Astrocyte of the cerebellum (primary cell): ENCODE results near the gene IRF2BP2.

Source experiments
- DNase-seq: peaks from one replicate; pipeline ENCODE4 v3.0.0-alpha.2; 2011; ENCODE audit warnings: low read depth
- H3K4me3 ChIP-seq: 2 replicates; pipeline ENCODE4 v1.5.1; 2011; ENCODE audit warnings: mild to moderate bottlenecking, low read depth, low read length, moderate library complexity
- CTCF ChIP-seq: IDR thresholded peaks from 2 replicates; pipeline ENCODE4 v1.5.1; 2012; ENCODE audit warnings: low read length, low read depth, moderate library complexity, mild to moderate bottlenecking; ENCODE audit errors: missing control alignments
- in situ Hi-C: cut with HindIII; loops from 2 replicates; pipeline ENCODE4 v1.10.0; 2017; ENCODE audit warnings: low sequenced_read_pairs

IRF2BP2 gene

GRCh38 chr1:234605983-234606783, 3.8 kb downstream of the IRF2BP2 start:
- no peak for DNase-seq
- H3K4me3 ChIP-seq = peak overlapping the region; percentile 82
- in situ Hi-C loops = no loop called here
- TF ChIP-seq CTCF = no peak

DNA sequence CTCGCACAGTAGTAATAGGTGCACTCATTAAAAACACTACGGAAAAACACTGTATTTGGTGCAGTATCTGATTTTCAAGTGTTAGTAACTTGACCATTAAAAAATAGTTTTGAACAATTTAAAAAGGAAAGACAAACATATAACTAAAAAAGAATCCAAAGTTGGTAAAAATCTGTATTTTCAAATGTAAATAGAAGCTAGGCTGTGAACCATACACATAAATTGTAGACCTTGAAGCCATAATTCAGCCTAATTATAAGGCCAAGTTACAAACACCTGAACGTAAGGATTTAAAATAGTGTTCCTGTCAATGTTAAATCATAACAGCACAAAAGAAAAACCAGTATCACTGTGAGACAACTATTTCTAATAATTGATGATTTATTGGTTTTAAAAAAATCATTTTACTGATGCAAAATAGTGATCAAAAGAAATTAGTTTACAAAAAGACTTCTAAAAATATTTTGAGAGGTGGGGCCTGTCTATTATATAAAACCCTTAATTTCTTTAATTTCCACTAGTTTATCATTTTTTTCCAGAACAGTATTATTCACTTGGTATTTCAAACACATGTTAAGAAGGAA, 4.5 kb downstream of the IRF2BP2 start:
- no peak for DNase-seq
- in situ Hi-C loops = no loop called here
- no peak for TF ChIP-seq CTCF
- peak overlapping the region; percentile 82 for H3K4me3 ChIP-seq

GRCh38 chr1:234604495-234605398, 5.2 kb downstream of the IRF2BP2 start:
- TF ChIP-seq CTCF = no peak
- in situ Hi-C loops = loop anchor here (5.0 kb wide), 1 partner anchor 353 kb away; no protein-coding TSS in a partner anchor
- no peak for DNase-seq

DNA sequence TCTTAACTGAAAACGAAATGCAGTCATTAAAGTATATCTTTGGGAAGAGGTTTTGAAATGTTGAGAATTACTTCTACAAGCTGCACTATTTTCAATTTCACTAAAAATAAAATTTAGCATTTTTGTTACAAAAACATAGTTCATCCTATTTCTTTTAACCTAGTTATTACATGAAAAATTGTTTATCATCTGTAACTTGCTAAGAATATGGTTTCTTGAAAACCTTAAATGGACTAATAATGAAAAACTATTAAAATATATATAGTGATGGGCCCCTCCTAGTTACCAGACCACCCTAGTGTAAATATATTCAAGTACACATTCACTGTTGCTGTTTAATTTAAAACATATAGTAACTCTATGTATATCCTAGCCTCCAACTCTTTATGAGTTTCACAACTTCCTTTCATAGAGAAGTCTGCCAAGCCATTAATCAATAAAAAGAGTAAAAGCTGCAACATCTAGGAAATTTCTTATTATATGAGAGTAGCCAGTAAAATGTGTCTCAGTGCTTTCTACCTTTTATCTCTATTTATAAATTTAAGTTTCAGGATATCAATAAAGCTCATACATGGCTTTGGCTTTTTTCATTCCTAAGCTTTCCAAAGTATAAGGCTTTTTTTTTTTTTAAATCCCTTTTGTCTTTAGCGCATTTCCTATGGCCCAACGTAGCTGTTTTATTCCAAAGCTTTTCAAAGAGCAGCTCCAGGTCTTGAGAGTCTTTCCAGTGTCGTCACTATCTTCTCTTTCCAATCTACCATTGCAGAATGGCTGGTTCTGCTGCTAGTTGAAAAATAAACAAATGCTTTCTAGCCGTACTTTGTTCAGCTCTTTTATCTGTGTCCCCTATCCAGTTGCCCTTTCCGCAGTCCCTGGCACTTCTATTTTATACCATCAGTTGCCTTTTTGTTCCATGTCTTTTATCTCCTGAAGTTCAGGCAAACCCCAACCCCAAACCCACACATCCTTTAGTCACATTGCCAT, 6.5 kb downstream of the IRF2BP2 start:
- in situ Hi-C loops = loop anchor here (5.0 kb wide), 1 partner anchor 354 kb away; no protein-coding TSS in a partner anchor
- DNase-seq = no peak

More at GRCh38 chr1:234604495-234605398, 5.2 kb downstream of the IRF2BP2 start:
- peak overlapping the region; percentile 82 for H3K4me3 ChIP-seq

More for the DNA sequence above, 6.5 kb downstream of the IRF2BP2 start:
- TF ChIP-seq CTCF = no peak
- peak overlapping the region; percentile 82 for H3K4me3 ChIP-seq
